ENCODE measurements around the gene MPG. TPM values are rescaled to one million over a fixed set of nuclear protein-coding genes. Genes with fewer than 3 reads are reported as not detected.

Gene MPG
- total RNA-seq, 1 donor from 2014 or later: 56.5 TPM

DNA sequence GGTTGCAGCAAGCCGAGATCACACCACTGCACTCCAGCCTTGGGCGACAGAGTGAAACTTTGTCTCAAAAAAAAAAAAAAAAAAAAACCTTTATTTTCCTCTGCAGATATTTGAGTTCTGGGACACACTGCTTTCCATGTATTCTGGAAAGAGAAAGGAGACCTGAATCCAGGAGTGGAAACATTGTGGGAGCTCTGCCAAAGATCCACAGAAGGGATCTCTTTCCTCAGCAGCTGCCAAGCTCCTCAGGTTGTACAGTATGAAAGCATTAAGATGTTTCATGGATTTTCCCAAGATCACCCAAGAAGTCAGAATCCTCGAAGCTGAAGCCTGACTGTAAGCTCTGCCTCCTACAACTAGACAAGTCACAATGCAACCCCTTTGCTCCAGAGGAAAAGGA, 47.0 kb downstream of the MPG start:
- H3K4me3 Mint-ChIP-seq (ENCODE audit: unreplicated experiment): no peak overlapping the region
- Histone ChIP-seq H3K4me3 (ENCODE audit: insufficient read depth, low read depth, low read length) (no peak overlapping the region), H3K27ac (ENCODE audit: low read depth, low read length) (no peak overlapping the region), H3K9me3 (ENCODE audit: insufficient read depth, low read depth, low read length) (no peaks in the 10 kb centered on the region), H4K20me1 (ENCODE audit: insufficient read depth, low read length) (peaks cover 60% of the 10 kb centered on the region), H3K9ac (ENCODE audit: low read length) (no peak overlapping the region), H3K4me1 (ENCODE audit: insufficient read depth, low read length) (no peaks in the 10 kb centered on the region), H2AFZ (ENCODE audit: low read depth, low read length) (no peak overlapping the region), H3K79me2 (ENCODE audit: insufficient read depth, low read length) (peaks cover 26% of the 10 kb centered on the region), H3K36me3 (ENCODE audit: insufficient read depth, low read length) (no peaks in the 10 kb centered on the region), H3K27me3 (ENCODE audit: insufficient read depth, low read length) (no peaks in the 10 kb centered on the region), H3K4me2 (ENCODE audit: low read length) (no peak overlapping the region)
- no peak for FAIRE-seq
- TF ChIP-seq, protein P1, sequence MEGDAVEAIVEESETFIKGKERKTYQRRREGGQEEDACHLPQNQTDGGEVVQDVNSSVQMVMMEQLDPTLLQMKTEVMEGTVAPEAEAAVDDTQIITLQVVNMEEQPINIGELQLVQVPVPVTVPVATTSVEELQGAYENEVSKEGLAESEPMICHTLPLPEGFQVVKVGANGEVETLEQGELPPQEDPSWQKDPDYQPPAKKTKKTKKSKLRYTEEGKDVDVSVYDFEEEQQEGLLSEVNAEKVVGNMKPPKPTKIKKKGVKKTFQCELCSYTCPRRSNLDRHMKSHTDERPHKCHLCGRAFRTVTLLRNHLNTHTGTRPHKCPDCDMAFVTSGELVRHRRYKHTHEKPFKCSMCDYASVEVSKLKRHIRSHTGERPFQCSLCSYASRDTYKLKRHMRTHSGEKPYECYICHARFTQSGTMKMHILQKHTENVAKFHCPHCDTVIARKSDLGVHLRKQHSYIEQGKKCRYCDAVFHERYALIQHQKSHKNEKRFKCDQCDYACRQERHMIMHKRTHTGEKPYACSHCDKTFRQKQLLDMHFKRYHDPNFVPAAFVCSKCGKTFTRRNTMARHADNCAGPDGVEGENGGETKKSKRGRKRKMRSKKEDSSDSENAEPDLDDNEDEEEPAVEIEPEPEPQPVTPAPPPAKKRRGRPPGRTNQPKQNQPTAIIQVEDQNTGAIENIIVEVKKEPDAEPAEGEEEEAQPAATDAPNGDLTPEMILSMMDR (IDR thresholded peaks at IDR 0.05; ENCODE audit: insufficient read depth, low read depth, low read length): no peak
- no peak for TF ChIP-seq EZH2 (IDR thresholded peaks at IDR 0.05; ENCODE audit: insufficient read depth, low read length)
- peaks cover 5% of the 10 kb centered on the region for H3K4me1 Mint-ChIP-seq (ENCODE audit: low read depth, unreplicated experiment)
- no peak for DNase-seq (ENCODE audit: low read depth)
- H3K27me3 Mint-ChIP-seq (ENCODE audit: low read depth, unreplicated experiment): no peaks in the 10 kb centered on the region
- H3K9me3 Mint-ChIP-seq (ENCODE audit: unreplicated experiment): no peaks in the 10 kb centered on the region
- H3K27ac Mint-ChIP-seq (ENCODE audit: unreplicated experiment): no peak overlapping the region
- H3K36me3 Mint-ChIP-seq (ENCODE audit: low read depth, unreplicated experiment): peaks cover 14% of the 10 kb centered on the region

DNA sequence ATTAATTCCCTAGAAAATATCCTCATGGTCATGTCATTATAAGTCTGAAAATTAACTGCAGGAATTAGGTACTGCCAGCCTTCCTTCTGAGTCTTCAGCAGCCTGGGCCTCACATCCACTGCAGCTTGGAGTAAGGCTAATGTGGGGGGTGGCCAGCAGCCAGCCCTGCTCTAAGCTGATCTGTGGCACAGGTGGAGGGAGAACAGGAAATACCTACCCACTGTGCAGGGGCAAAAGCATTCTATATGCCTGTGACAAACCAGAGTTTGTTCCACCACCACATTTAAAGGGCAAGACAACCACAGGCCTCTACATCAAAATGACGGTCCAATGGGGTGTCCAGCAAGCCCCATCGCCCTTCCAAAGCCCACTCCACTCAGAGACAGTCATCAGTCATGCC, 51.0 kb downstream of the MPG start:
- TF ChIP-seq, protein P1 (IDR thresholded peaks at IDR 0.05; ENCODE audit: insufficient read depth, low read depth, low read length): no peak
- no peak for TF ChIP-seq EZH2 (IDR thresholded peaks at IDR 0.05; ENCODE audit: insufficient read depth, low read length)
- no peak for FAIRE-seq

DNA sequence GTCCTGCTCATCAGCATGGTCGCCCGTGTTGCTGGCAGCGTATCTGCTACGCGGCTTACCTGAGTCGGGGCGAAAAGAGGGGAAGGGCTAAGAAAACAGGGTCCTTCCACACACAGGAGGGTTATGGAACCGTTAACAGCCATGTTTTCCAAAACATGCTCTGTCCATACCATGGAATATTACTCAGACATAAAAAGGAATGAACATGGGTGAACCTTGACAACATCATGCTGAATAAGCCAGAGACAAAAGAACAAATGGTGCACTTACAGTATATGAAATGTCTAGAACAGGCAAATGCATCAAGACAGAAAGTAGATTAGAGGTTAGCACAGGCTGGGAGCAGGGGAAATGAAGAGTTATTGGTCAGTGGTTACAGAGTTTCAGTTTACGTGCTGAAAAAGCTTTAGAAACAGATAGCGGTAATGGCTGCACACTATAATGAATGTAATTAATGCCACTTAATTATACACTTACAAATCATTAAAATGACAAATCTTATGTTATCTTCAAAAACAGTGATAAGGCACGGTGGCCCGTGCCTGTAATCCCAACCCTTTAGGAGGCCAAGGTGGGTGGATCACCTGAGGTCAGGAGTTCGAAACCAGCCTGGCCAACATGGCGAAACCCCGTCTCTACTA, 52.6 kb downstream of the MPG start:
- DNase-seq (ENCODE audit: low read depth) (no peak), FAIRE-seq (no peak)
- no peak overlapping the region for H3K9ac ChIP-seq (ENCODE audit: low read length)
- no peak overlapping the region for H3K27ac Mint-ChIP-seq (ENCODE audit: unreplicated experiment)
- H4K20me1 ChIP-seq (ENCODE audit: insufficient read depth, low read length): peaks cover 46% of the 10 kb centered on the region
- H3K36me3 Mint-ChIP-seq (ENCODE audit: low read depth, unreplicated experiment): peaks cover 5% of the 10 kb centered on the region
- no peaks in the 10 kb centered on the region for H3K9me3 Mint-ChIP-seq (ENCODE audit: unreplicated experiment)
- H3K4me2 ChIP-seq (ENCODE audit: low read length): no peak overlapping the region
- H3K36me3 ChIP-seq (ENCODE audit: insufficient read depth, low read length): no peaks in the 10 kb centered on the region
- TF ChIP-seq, protein P1 (IDR thresholded peaks at IDR 0.05; ENCODE audit: insufficient read depth, low read depth, low read length): no peak
- TF ChIP-seq EZH2 (IDR thresholded peaks at IDR 0.05; ENCODE audit: insufficient read depth, low read length): no peak
- peaks cover 64% of the 10 kb centered on the region for H3K79me2 ChIP-seq (ENCODE audit: insufficient read depth, low read length)
- H3K27ac ChIP-seq (ENCODE audit: low read depth, low read length): no peak overlapping the region
- no peaks in the 10 kb centered on the region for H3K9me3 ChIP-seq (ENCODE audit: insufficient read depth, low read depth, low read length)
- peaks cover 5% of the 10 kb centered on the region for H3K4me1 Mint-ChIP-seq (ENCODE audit: low read depth, unreplicated experiment)
- H3K27me3 Mint-ChIP-seq (ENCODE audit: low read depth, unreplicated experiment): no peaks in the 10 kb centered on the region
- H3K4me3 ChIP-seq (ENCODE audit: insufficient read depth, low read depth, low read length): no peak overlapping the region
- H3K4me3 Mint-ChIP-seq (ENCODE audit: unreplicated experiment): no peak overlapping the region
- no peak overlapping the region for H2AFZ ChIP-seq (ENCODE audit: low read depth, low read length)
- H3K4me1 ChIP-seq (ENCODE audit: insufficient read depth, low read length): no peaks in the 10 kb centered on the region
- no peaks in the 10 kb centered on the region for H3K27me3 ChIP-seq (ENCODE audit: insufficient read depth, low read length)

More for the DNA sequence above, 51.0 kb downstream of the MPG start:
- Mint-ChIP-seq H3K36me3 (ENCODE audit: low read depth, unreplicated experiment) (peaks cover 10% of the 10 kb centered on the region), H3K27me3 (ENCODE audit: low read depth, unreplicated experiment) (no peaks in the 10 kb centered on the region), H3K9me3 (ENCODE audit: unreplicated experiment) (no peaks in the 10 kb centered on the region), H3K4me1 (ENCODE audit: low read depth, unreplicated experiment) (peaks cover 5% of the 10 kb centered on the region), H3K27ac (ENCODE audit: unreplicated experiment) (no peak overlapping the region), H3K4me3 (ENCODE audit: unreplicated experiment) (no peak overlapping the region)
- H3K4me3 ChIP-seq (ENCODE audit: insufficient read depth, low read depth, low read length): no peak overlapping the region
- DNase-seq (ENCODE audit: low read depth): no peak
- no peaks in the 10 kb centered on the region for H3K27me3 ChIP-seq (ENCODE audit: insufficient read depth, low read length)
- peaks cover 57% of the 10 kb centered on the region for H4K20me1 ChIP-seq (ENCODE audit: insufficient read depth, low read length)
- H3K4me1 ChIP-seq (ENCODE audit: insufficient read depth, low read length): no peaks in the 10 kb centered on the region
- H3K36me3 ChIP-seq (ENCODE audit: insufficient read depth, low read length): no peaks in the 10 kb centered on the region
- H3K9ac ChIP-seq (ENCODE audit: low read length): no peak overlapping the region
- no peaks in the 10 kb centered on the region for H3K9me3 ChIP-seq (ENCODE audit: insufficient read depth, low read depth, low read length)
- no peak overlapping the region for H3K4me2 ChIP-seq (ENCODE audit: low read length)
- H3K79me2 ChIP-seq (ENCODE audit: insufficient read depth, low read length): peaks cover 53% of the 10 kb centered on the region
- no peak overlapping the region for H2AFZ ChIP-seq (ENCODE audit: low read depth, low read length)
- no peak overlapping the region for H3K27ac ChIP-seq (ENCODE audit: low read depth, low read length)
